Liver (tissue), 9 donors: Measurements from ENCODE around the gene DDX23. TPM values are rescaled to one million over a fixed set of nuclear protein-coding genes. Genes with fewer than 3 reads are reported as not detected.

Experiments used
- DNase-seq: peaks from one replicate; pipeline ENCODE4 v3.0.0-alpha.2; 2017; ENCODE audit warnings: low spot score
- H3K27ac ChIP-seq, 2 donors: one replicate each; pipeline ENCODE4 v1.7.0; 2013; ENCODE audit warnings: inconsistent platforms in 2 of 2, low read length in 2 of 2, control low read depth in 1 of 2, low read depth in 1 of 2, mild to moderate bottlenecking in 1 of 2
- H3K27me3 ChIP-seq, 4 donors: one replicate each; pipeline versions ENCODE4 v1.6.1 to v1.7.0; 2013; ENCODE audit warnings: low read length in 3 of 4, inconsistent platforms in 1 of 4, mild to moderate bottlenecking in 1 of 4, moderate library complexity in 1 of 4; ENCODE audit not compliant: control insufficient read depth in 4 of 4, insufficient read depth in 4 of 4
- H3K36me3 ChIP-seq, 4 donors: one replicate each; pipeline versions ENCODE4 v1.6.1 to v1.7.0; 2013; ENCODE audit warnings: low read length in 3 of 4, mild to moderate bottlenecking in 3 of 4, low read depth in 1 of 4, moderate library complexity in 1 of 4; ENCODE audit not compliant: control insufficient read depth in 4 of 4, insufficient read depth in 3 of 4
- H3K4me1 ChIP-seq, 4 donors: one replicate each; pipeline versions ENCODE4 v1.6.1 to v1.7.0; 2013; ENCODE audit warnings: low read length in 3 of 4, mild to moderate bottlenecking in 3 of 4, moderate library complexity in 1 of 4; ENCODE audit not compliant: control insufficient read depth in 4 of 4, insufficient read depth in 4 of 4
- H3K4me3 ChIP-seq, 3 donors: one replicate each; pipeline versions ENCODE4 v1.6.1 to v1.7.0; 2013; ENCODE audit warnings: low read length in 3 of 3, control low read depth in 1 of 3, low read depth in 1 of 3, mild to moderate bottlenecking in 1 of 3
- H3K9ac ChIP-seq, 2 donors: one replicate each; pipeline ENCODE4 v1.7.0; 2013; ENCODE audit warnings: low read length in 2 of 2, mild to moderate bottlenecking in 2 of 2, moderate library complexity in 2 of 2, control low read depth in 1 of 2, low read depth in 1 of 2
- H3K9me3 ChIP-seq, 4 donors: one replicate each; pipeline versions ENCODE4 v1.6.1 to v1.7.0; 2013; ENCODE audit warnings: low read length in 3 of 4; ENCODE audit not compliant: control insufficient read depth in 4 of 4
- EGR1 ChIP-seq, 2 donors: IDR thresholded peaks; 2 replicates each; pipeline ENCODE4 v1.6.1; 2016 to 2018; ENCODE audit warnings: antibody characterized with exemption in 2 of 2, low read depth in 2 of 2
- FOXA1 ChIP-seq: IDR thresholded peaks from 2 replicates; pipeline ENCODE4 v1.6.1; 2016; ENCODE audit warnings: antibody characterized with exemption
- FOXA2 ChIP-seq: IDR thresholded peaks from 2 replicates; pipeline ENCODE4 v1.6.1; 2016; ENCODE audit warnings: antibody characterized with exemption
- HNF4A ChIP-seq, 2 donors: conservative IDR thresholded peaks; 2 replicates each; pipeline ENCODE4 v1.6.1; 2016; ENCODE audit warnings: antibody characterized with exemption in 2 of 2, mild to moderate bottlenecking in 2 of 2
- HNF4G ChIP-seq: IDR thresholded peaks from 2 replicates; pipeline ENCODE4 v1.6.1; 2016; ENCODE audit warnings: antibody characterized with exemption
- JUND ChIP-seq, 2 donors: IDR thresholded peaks; 2 replicates each; pipeline ENCODE4 v1.6.1; 2016; ENCODE audit warnings: antibody characterized with exemption in 2 of 2
- NR2F2 ChIP-seq: IDR thresholded peaks from 2 replicates; pipeline ENCODE4 v1.6.1; 2016; ENCODE audit warnings: antibody characterized with exemption
- RAD21 ChIP-seq, 2 donors: IDR thresholded peaks; 2 replicates each; pipeline ENCODE4 v1.6.1; 2016; ENCODE audit warnings: antibody characterized with exemption in 2 of 2, mild to moderate bottlenecking in 2 of 2
- RXRA ChIP-seq, 2 donors: IDR thresholded peaks; 2 replicates each; pipeline ENCODE4 v1.6.1; 2017 to 2018; ENCODE audit warnings: antibody characterized with exemption in 2 of 2, mild to moderate bottlenecking in 1 of 2
- SP1 ChIP-seq: IDR thresholded peaks from 2 replicates; pipeline ENCODE4 v1.6.1; 2018; ENCODE audit warnings: antibody characterized with exemption, mild to moderate bottlenecking
- TAF1 ChIP-seq: conservative IDR thresholded peaks from 2 replicates; pipeline ENCODE4 v1.6.1; 2016; ENCODE audit warnings: antibody characterized with exemption, mild to moderate bottlenecking
- YY1 ChIP-seq: IDR thresholded peaks from 2 replicates; pipeline ENCODE4 v1.6.1; 2016; ENCODE audit warnings: antibody characterized with exemption, mild to moderate bottlenecking
- WGBS: extraction: QIAGEN DNeasy Blood & Tissue Kit; methylation state at CpG from one replicate; pipeline ENCODE4 v1.1.7; 2013; 5-methylcytosine and 5-hydroxymethylcytosine counted together
- polyA plus RNA-seq, 2 donors: library from polyadenylated mRNA; stranded (reverse) in 1 of 2; unstranded in 1 of 2; fragments of 200-250 nt in 1 of 2; fragments of >200 nt in 1 of 2; fragmentation: Nextera tagmentation in 1 of 2; extraction: Ambion mirVana in 1 of 2; gene quantifications; one replicate each; pipeline versions ENCODE4 v1.2.1 to v1.2.3, GENCODE V29; 2013 to 2015
- total RNA-seq, 2 donors: library from RNA; depleted of rRNA; stranded (reverse); fragments of >200 nt; gene quantifications; one replicate each; pipeline ENCODE4 v1.2.3, GENCODE V29; 2014
- TF ChIP-seq, protein P1 (sequence below): fragments of 150-350 bp; IDR thresholded peaks from 2 replicates; pipeline ENCODE4 v1.5.1; 2017; ENCODE audit warnings: improper control_type of control experiment, low read depth, low read length; ENCODE audit not compliant: missing input control
- TF ChIP-seq, protein P2 (sequence below): IDR thresholded peaks from 2 replicates; pipeline ENCODE4 v1.6.1; 2016; ENCODE audit warnings: antibody characterized with exemption
- TF ChIP-seq, protein P3 (sequence below): IDR thresholded peaks from 2 replicates; pipeline ENCODE4 v1.6.1; 2016; ENCODE audit warnings: antibody characterized with exemption
- TF ChIP-seq, protein P4 (sequence below): IDR thresholded peaks from 2 replicates; pipeline ENCODE4 v1.6.1; 2016; ENCODE audit warnings: antibody characterized with exemption, mild to moderate bottlenecking
- TF ChIP-seq, protein P5 (sequence below): IDR thresholded peaks from 2 replicates; pipeline ENCODE4 v1.6.1; 2016; ENCODE audit warnings: antibody characterized with exemption
- donor health status: healthy.
- donor health status: healthy.
- donor health status: healthy.
- donor health status: healthy.
- donor health status: healthy.

DDX23 gene
- total and polyA plus RNA-seq, 4 donors: 16.9 to 60.6 (median 29.7) TPM

DNA sequence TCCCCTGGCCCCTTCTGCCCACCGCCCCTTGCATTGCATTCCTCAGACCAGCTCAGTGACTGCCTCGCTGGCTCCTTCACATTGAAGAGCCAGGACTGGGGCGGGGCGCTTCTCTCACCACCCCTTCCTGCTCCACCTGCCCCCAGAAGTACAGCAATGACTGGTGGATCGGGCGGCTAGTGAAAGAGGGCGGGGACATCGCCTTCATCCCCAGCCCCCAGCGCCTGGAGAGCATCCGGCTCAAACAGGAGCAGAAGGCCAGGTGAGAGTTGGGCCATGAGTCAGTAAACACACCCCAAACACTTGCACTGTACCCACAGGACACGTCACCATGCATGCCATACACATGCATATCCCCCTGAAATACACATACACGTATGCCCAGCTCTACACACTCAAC is 27.9 kb downstream of the DDX23 start:
- H3K4me3 ChIP-seq: no peak overlapping the region
- no peak overlapping the region for H3K9ac ChIP-seq
- no peak overlapping the region for H3K27ac ChIP-seq
- no peaks in the 10 kb centered on the region for H3K9me3 ChIP-seq
- H3K4me1 ChIP-seq: no peaks in the 10 kb centered on the region
- WGBS: 79% methylated on average over 12 of the region's 12 CpGs
- H3K36me3 ChIP-seq: peaks cover 0 to 8% (median 4%) of the 10 kb centered on the region in 4 donors
- TF ChIP-seq FOXA1 (no peak), HNF4A (conservative IDR thresholded peaks at IDR 0.05) (no peak), SP1 (no peak), FOXA2 (no peak), RAD21 (IDR thresholded peaks at IDR 0.05) (no peak), JUND (IDR thresholded peaks at IDR 0.05) (no peak), RXRA (IDR thresholded peaks at IDR 0.05) (no peak), YY1 (no peak), EGR1 (IDR thresholded peaks at IDR 0.05; ENCODE audit: low read depth in 2 of 2) (no peak), HNF4G (no peak), TAF1 (no peak)
- TF ChIP-seq, protein P1, sequence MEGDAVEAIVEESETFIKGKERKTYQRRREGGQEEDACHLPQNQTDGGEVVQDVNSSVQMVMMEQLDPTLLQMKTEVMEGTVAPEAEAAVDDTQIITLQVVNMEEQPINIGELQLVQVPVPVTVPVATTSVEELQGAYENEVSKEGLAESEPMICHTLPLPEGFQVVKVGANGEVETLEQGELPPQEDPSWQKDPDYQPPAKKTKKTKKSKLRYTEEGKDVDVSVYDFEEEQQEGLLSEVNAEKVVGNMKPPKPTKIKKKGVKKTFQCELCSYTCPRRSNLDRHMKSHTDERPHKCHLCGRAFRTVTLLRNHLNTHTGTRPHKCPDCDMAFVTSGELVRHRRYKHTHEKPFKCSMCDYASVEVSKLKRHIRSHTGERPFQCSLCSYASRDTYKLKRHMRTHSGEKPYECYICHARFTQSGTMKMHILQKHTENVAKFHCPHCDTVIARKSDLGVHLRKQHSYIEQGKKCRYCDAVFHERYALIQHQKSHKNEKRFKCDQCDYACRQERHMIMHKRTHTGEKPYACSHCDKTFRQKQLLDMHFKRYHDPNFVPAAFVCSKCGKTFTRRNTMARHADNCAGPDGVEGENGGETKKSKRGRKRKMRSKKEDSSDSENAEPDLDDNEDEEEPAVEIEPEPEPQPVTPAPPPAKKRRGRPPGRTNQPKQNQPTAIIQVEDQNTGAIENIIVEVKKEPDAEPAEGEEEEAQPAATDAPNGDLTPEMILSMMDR: no peak
- TF ChIP-seq, protein P2, sequence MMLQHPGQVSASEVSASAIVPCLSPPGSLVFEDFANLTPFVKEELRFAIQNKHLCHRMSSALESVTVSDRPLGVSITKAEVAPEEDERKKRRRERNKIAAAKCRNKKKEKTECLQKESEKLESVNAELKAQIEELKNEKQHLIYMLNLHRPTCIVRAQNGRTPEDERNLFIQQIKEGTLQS: no peak
- TF ChIP-seq, protein P3, sequence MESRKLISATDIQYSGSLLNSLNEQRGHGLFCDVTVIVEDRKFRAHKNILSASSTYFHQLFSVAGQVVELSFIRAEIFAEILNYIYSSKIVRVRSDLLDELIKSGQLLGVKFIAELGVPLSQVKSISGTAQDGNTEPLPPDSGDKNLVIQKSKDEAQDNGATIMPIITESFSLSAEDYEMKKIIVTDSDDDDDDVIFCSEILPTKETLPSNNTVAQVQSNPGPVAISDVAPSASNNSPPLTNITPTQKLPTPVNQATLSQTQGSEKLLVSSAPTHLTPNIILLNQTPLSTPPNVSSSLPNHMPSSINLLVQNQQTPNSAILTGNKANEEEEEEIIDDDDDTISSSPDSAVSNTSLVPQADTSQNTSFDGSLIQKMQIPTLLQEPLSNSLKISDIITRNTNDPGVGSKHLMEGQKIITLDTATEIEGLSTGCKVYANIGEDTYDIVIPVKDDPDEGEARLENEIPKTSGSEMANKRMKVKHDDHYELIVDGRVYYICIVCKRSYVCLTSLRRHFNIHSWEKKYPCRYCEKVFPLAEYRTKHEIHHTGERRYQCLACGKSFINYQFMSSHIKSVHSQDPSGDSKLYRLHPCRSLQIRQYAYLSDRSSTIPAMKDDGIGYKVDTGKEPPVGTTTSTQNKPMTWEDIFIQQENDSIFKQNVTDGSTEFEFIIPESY: no peak
- TF ChIP-seq, protein P4, sequence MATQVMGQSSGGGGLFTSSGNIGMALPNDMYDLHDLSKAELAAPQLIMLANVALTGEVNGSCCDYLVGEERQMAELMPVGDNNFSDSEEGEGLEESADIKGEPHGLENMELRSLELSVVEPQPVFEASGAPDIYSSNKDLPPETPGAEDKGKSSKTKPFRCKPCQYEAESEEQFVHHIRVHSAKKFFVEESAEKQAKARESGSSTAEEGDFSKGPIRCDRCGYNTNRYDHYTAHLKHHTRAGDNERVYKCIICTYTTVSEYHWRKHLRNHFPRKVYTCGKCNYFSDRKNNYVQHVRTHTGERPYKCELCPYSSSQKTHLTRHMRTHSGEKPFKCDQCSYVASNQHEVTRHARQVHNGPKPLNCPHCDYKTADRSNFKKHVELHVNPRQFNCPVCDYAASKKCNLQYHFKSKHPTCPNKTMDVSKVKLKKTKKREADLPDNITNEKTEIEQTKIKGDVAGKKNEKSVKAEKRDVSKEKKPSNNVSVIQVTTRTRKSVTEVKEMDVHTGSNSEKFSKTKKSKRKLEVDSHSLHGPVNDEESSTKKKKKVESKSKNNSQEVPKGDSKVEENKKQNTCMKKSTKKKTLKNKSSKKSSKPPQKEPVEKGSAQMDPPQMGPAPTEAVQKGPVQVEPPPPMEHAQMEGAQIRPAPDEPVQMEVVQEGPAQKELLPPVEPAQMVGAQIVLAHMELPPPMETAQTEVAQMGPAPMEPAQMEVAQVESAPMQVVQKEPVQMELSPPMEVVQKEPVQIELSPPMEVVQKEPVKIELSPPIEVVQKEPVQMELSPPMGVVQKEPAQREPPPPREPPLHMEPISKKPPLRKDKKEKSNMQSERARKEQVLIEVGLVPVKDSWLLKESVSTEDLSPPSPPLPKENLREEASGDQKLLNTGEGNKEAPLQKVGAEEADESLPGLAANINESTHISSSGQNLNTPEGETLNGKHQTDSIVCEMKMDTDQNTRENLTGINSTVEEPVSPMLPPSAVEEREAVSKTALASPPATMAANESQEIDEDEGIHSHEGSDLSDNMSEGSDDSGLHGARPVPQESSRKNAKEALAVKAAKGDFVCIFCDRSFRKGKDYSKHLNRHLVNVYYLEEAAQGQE: no peak
- TF ChIP-seq, protein P5, sequence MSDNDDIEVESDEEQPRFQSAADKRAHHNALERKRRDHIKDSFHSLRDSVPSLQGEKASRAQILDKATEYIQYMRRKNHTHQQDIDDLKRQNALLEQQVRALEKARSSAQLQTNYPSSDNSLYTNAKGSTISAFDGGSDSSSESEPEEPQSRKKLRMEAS: no peak
- H3K27me3 ChIP-seq: no peaks in the 10 kb centered on the region
- DNase-seq: no peak

DNA sequence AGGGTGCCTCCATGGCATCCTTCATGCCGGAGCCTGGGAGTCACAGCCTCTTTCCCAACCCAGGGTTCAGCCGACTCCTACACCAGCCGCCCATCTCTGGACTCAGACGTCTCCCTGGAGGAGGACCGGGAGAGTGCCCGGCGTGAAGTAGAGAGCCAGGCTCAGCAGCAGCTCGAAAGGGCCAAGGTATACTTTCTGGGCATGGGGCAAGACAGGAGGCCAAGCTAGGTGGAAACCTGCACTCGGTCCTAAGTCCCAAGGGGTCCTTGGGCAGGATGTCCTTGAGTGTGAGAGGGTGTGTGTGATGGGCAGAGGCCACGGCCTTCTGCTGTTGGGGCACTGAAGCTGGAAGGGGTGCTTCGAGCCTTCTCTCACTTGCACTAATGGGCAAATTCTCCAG is 28.7 kb downstream of the DDX23 start:
- no peak overlapping the region for H3K9ac ChIP-seq
- no peak overlapping the region for H3K4me3 ChIP-seq
- H3K36me3 ChIP-seq: no peaks in the 10 kb centered on the region
- no peak for DNase-seq
- no peaks in the 10 kb centered on the region for H3K9me3 ChIP-seq
- H3K27ac ChIP-seq: no peak overlapping the region
- H3K4me1 ChIP-seq: peaks cover 0 to 6% (median 1%) of the 10 kb centered on the region in 4 donors
- no peaks in the 10 kb centered on the region for H3K27me3 ChIP-seq
- TF ChIP-seq NR2F2: no peak
- TF ChIP-seq, protein P1: no peak
- no peak for TF ChIP-seq TAF1
- no peak for TF ChIP-seq FOXA1
- 89% methylated on average over 11 of the region's 11 CpGs for WGBS
